CD4-positive, alpha-beta memory T cell (primary cell): ENCODE measurements around the gene IQCK. TPM values are rescaled to one million over a fixed set of nuclear protein-coding genes. Genes with fewer than 3 reads are reported as not detected.
A peak's percentile ranks its signal among the peaks of the same experiment; 100 is the strongest.

Experiments
- CTCF ChIA-PET: fragments of 350-600 bp; sonication (Branson Sonifier 250); formaldehyde crosslinking; loops from one replicate; lab custom pipeline; 2021; ENCODE audit warnings: inconsistent platforms; ENCODE audit not compliant: partially characterized antibody; lab: Charles Lee
- POLR2A ChIA-PET: fragments of 350-600 bp; sonication (Branson Sonifier 250); formaldehyde crosslinking; loops from one replicate; lab custom pipeline; 2021; ENCODE audit not compliant: partially characterized antibody; lab: Charles Lee
- DNase-seq, 5 donors: peaks; one replicate each; pipeline versions ENCODE4 v3.0.0 to v3.0.0-alpha.2; 2020 to 2022; ENCODE audit warnings: mixed read lengths in 1 of 5
- H3K27ac ChIP-seq: one replicate; pipeline ENCODE4 v1.7.0; 2013; ENCODE audit warnings: low read depth, low read length
- H3K27me3 ChIP-seq: 2 replicates; pipeline ENCODE4 v1.7.0; 2013; ENCODE audit warnings: mild to moderate bottlenecking, low read length, moderate library complexity; ENCODE audit not compliant: insufficient read depth
- H3K36me3 ChIP-seq: 2 replicates; pipeline ENCODE4 v1.7.0; 2013; ENCODE audit warnings: mild to moderate bottlenecking, low read length, moderate library complexity; ENCODE audit not compliant: insufficient read depth
- H3K4me1 ChIP-seq: 2 replicates; pipeline ENCODE4 v1.7.0; 2013; ENCODE audit warnings: mild to moderate bottlenecking, low read length, moderate library complexity; ENCODE audit not compliant: insufficient read depth
- H3K4me3 ChIP-seq, 2 donors: one replicate each; pipeline ENCODE4 v1.7.0; 2013; ENCODE audit warnings: low read length in 2 of 2, mild to moderate bottlenecking in 1 of 2
- H3K9me3 ChIP-seq, 2 donors: one replicate each; pipeline ENCODE4 v1.7.0; 2013; ENCODE audit warnings: low read length in 2 of 2, control low read depth in 1 of 2; ENCODE audit not compliant: control insufficient read depth in 1 of 2
- H3K27ac Mint-ChIP-seq, 7 donors: one replicate each; pipeline ENCODE4 v1.8.0; 2020 to 2021; ENCODE audit warnings: mixed read lengths in 7 of 7, mild to moderate bottlenecking in 6 of 7, inconsistent platforms in 3 of 7, moderate library complexity in 3 of 7
- H3K27me3 Mint-ChIP-seq, 2 donors: one replicate each; pipeline ENCODE4 v1.8.0; 2020 to 2021; ENCODE audit warnings: mixed read lengths in 2 of 2
- H3K36me3 Mint-ChIP-seq, 2 donors: one replicate each; pipeline ENCODE4 v1.8.0; 2020 to 2021; ENCODE audit warnings: mixed read lengths in 2 of 2, inconsistent platforms in 1 of 2, mild to moderate bottlenecking in 1 of 2
- H3K4me1 Mint-ChIP-seq, 4 donors: one replicate each; pipeline ENCODE4 v1.8.0; 2020 to 2021; ENCODE audit warnings: mixed read lengths in 4 of 4, mild to moderate bottlenecking in 1 of 4
- H3K4me3 Mint-ChIP-seq, 8 donors: one replicate each; pipeline ENCODE4 v1.8.0; 2020 to 2021; ENCODE audit warnings: mixed read lengths in 8 of 8, mild to moderate bottlenecking in 7 of 8, moderate library complexity in 6 of 8, inconsistent platforms in 3 of 8
- H3K9me3 Mint-ChIP-seq, 8 donors: one replicate each; pipeline ENCODE4 v1.8.0; 2020 to 2021; ENCODE audit warnings: mixed read lengths in 8 of 8, mild to moderate bottlenecking in 5 of 8, inconsistent platforms in 3 of 8, moderate library complexity in 1 of 8
- intact Hi-C: fragments of 100-400 bp; cut with micrococcal nuclease; formaldehyde crosslinking; loops from one replicate; pipeline ENCODE4 v1.15.1; 2023
- polyA plus RNA-seq, 2 donors: library from polyadenylated mRNA; unstranded; fragments of 300-500 nt; fragmentation: Illumina TruSeq; gene quantifications; one replicate each; pipeline ENCODE4 v1.2.3, GENCODE V29; 2021
- total RNA-seq, 2 experiments: library from RNA; stranded (reverse); gene quantifications; one replicate each; pipeline ENCODE4 v1.2.3, GENCODE V29; 2021

The IQCK gene
- total and polyA plus RNA-seq, 4 experiments from 2014 or later = 1.3 to 4.1 (median 2.4) TPM

DNA sequence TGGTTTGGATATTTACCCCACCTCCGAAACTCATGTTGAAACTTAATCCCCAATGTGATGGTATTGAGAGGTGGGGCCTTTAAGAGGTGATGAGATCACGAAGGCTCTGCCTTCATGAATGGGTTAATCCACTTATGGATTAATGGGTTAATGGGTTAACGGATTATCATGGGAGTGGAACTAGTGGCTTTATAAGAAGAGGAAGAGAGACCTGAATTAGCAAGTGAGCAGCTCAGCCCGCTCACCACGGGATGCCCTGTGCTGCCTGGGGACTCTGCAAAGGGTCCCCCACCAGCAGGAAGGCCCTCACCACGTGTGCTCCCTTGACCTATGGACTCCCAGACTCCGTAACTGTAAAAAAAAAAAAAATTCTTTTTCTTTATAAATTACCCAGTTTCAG is 183.1 kb downstream of the IQCK start:
- ChIA-PET CTCF (interaction anchor here (1.0 to 1.7 kb wide), 2 partner anchors 10 to 11 kb away, joined by 4 read pairs; no protein-coding TSS in a partner anchor), POLR2A (no interaction called here)
- Mint-ChIP-seq H3K9me3 (no peaks in the 10 kb centered on the region), H3K36me3 (no peaks in the 10 kb centered on the region), H3K4me1 (peaks cover 0 to 4% (median 3%) of the 10 kb centered on the region in 4 donors), H3K27ac (no peak overlapping the region), H3K4me3 (no peak overlapping the region), H3K27me3 (peaks cover 6 to 10% of the 10 kb centered on the region in 2 donors)
- Histone ChIP-seq H3K9me3 (no peaks in the 10 kb centered on the region), H3K36me3 (no peaks in the 10 kb centered on the region), H3K4me3 (no peak overlapping the region), H3K4me1 (no peaks in the 10 kb centered on the region), H3K27ac (no peak overlapping the region), H3K27me3 (no peaks in the 10 kb centered on the region)
- intact Hi-C loops = no loop called here
- no peak for DNase-seq

DNA sequence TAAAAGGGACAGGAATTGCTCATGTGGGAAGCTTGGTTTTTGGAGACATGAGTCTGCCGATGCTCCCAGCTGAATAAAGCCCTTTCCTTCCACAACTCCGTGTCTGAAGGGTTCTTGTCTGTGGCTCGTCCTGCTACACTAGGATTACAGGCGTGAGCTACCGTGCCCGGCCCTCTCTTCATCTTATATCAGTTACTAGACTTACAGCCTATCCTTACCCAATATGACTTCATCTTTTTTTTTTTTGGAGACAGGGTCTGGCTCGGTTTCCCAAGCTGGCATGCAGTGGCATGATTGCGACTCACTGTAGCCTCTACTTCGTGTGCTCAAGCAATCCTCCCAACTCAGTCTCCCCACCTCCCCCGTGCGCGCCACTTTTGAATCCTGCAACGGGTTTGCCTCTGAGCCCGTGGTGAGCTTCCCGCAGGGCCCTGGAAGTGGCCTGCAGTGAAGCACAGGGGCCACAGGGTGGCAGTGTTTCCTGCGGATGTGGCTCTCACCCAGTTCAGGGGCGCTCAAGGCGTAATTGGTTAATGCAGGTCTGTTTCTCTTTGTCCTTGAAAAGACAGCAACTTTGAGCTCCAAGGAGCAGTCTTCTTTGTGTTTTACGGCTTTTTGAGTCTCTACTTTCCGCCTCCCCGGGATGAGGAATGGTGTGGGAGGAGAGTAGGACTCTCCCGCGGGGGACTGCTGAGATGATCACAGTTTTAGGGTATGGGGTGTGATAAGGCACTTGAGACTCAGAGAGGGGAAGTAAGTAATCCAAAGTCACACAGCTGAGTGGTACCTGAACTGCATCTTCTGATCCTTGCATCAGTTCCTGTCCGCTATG is 189.3 kb downstream of the IQCK start:
- peaks cover 0 to 3% (median 0%) of the 10 kb centered on the region in 8 donors for H3K9me3 Mint-ChIP-seq
- Histone ChIP-seq H3K27ac (no peak overlapping the region), H3K9me3 (no peaks in the 10 kb centered on the region), H3K4me3 (no peak overlapping the region), H3K4me1 (peaks cover 7% of the 10 kb centered on the region), H3K27me3 (no peaks in the 10 kb centered on the region), H3K36me3 (no peaks in the 10 kb centered on the region)
- CTCF ChIA-PET = interaction anchor here (0.6 to 5.7 kb wide), 33 partner anchors 9 to 476 kb away, joined by 3 to 60 read pairs (median 4); partner anchors contain the start of genes IQCK, KNOP1 and VPS35L
- peak overlapping the region in 3 of 7 donors; percentile 5 to 64 (median 57) for H3K27ac Mint-ChIP-seq
- H3K27me3 Mint-ChIP-seq = peaks cover 6 to 12% of the 10 kb centered on the region in 2 donors
- H3K4me1 Mint-ChIP-seq = peaks cover 8 to 10% (median 8%) of the 10 kb centered on the region in 4 donors
- POLR2A ChIA-PET = interaction anchor here (1.2 kb wide), 1 partner anchor 21 kb away, joined by 3 read pairs; no protein-coding TSS in a partner anchor
- H3K4me3 Mint-ChIP-seq = peak overlapping the region; percentile 24 to 77 (median 70)
- intact Hi-C loops = loop anchor here (1.0 to 5.0 kb wide), 2 partner anchors 395 to 478 kb away; no protein-coding TSS in a partner anchor
- DNase-seq = peak; percentile 59 to 68 (median 66)
- no peaks in the 10 kb centered on the region for H3K36me3 Mint-ChIP-seq

Other genes starting within 250 kb of the IQCK start
- 10 to 100 TPM; 23.2 to 23.3 TPM for gene GDE1, start 196.2 kb upstream of the IQCK start, total RNA-seq
- gene GDE1, start 196.2 kb upstream of the IQCK start, polyA plus RNA-seq = 10 to 100 TPM; 30.7 to 40.2 TPM
- gene CCP110, start 194.3 kb upstream of the IQCK start, total RNA-seq = 10 to 100 TPM; 21.3 TPM
- gene CCP110, start 194.3 kb upstream of the IQCK start, polyA plus RNA-seq = 1 to 10 TPM; 7.3 to 9.6 TPM
- gene VPS35L, start 162.6 kb upstream of the IQCK start, total RNA-seq = 10 to 100 TPM; 42.2 to 45.7 TPM
- 10 to 100 TPM; 51.6 to 52.9 TPM for gene VPS35L, start 162.6 kb upstream of the IQCK start, polyA plus RNA-seq
- gene KNOP1, start within 50 bp of the IQCK start, total RNA-seq = 10 to 100 TPM; 15.3 to 16.6 TPM
- gene KNOP1, start within 50 bp of the IQCK start, polyA plus RNA-seq = 10 to 100 TPM in 1 of 2 donors, 1 to 10 TPM in 1; 4.0 to 15.2 TPM
- gene GPRC5B, start 166.6 kb downstream of the IQCK start, total RNA-seq = not detected
- gene GPRC5B, start 166.6 kb downstream of the IQCK start, polyA plus RNA-seq = 1 to 10 TPM; 1.7 to 2.4 TPM